T-cell (primary cell): ENCODE results near the gene ADGRG6. TPM values are rescaled to one million over a fixed set of nuclear protein-coding genes. Genes with fewer than 3 reads are reported as not detected.

Source experiments
- ATAC-seq, 4 experiments: fragments of 200-7000 bp in 3 of 4; fragments of 150-1000 bp in 1 of 4; cut with Tn5 transposase; replicated peaks in 1 of 4; 1 replicate in 3 of 4; 2 replicates in 1 of 4; pipeline ENCODE4 v1.10.0; 2021; ENCODE audit warnings: moderate library complexity in 3 of 4, mild to moderate bottlenecking in 2 of 4, moderate number of reproducible peaks in 1 of 4
- CTCF ChIA-PET, 2 donors: fragments of 300-600 bp; sonication (Branson Sonifier 250); formaldehyde crosslinking; loops; one replicate each; lab custom pipeline; 2022; ENCODE audit warnings: antibody characterized with exemption in 2 of 2; lab: Charles Lee
- POLR2A ChIA-PET, 2 donors: fragments of 300-600 bp; sonication (Branson Sonifier 250); formaldehyde crosslinking; loops; one replicate each; lab custom pipeline; 2022; ENCODE audit warnings: antibody characterized with exemption in 2 of 2; lab: Charles Lee
- DNase-seq, 35 experiments: peaks; one replicate each; pipeline versions ENCODE4 v3.0.0 to v3.0.0-alpha.2; 2013 to 2023
- H3K27ac ChIP-seq: one replicate; pipeline ENCODE4 v1.5.1; 2013; ENCODE audit warnings: low read length
- H3K27me3 ChIP-seq, 2 experiments: replicated peaks in 1 of 2; 1 replicate in 1 of 2; 2 replicates in 1 of 2; pipeline versions ENCODE4 v1.6.1 to v1.7.0; 2013; ENCODE audit warnings: low read length in 1 of 2, mixed read lengths in 1 of 2; ENCODE audit not compliant: control insufficient read depth in 2 of 2, insufficient read depth in 2 of 2; ENCODE audit errors: extremely low read depth in 1 of 2
- H3K36me3 ChIP-seq, 2 donors: 1 replicate in 1 of 2; 2 replicates in 1 of 2; pipeline versions ENCODE4 v1.6.1 to v1.7.0; 2013; ENCODE audit warnings: low read length in 1 of 2; ENCODE audit not compliant: control insufficient read depth in 2 of 2, insufficient read depth in 1 of 2; ENCODE audit errors: extremely low read depth in 1 of 2
- H3K4me1 ChIP-seq, 2 experiments: 1 replicate in 1 of 2; 2 replicates in 1 of 2; pipeline versions ENCODE4 v1.6.1 to v1.7.0; 2013; ENCODE audit warnings: low read length in 2 of 2, mixed read lengths in 1 of 2; ENCODE audit not compliant: insufficient read depth in 2 of 2, control insufficient read depth in 1 of 2; ENCODE audit errors: extremely low read depth in 1 of 2
- H3K4me3 ChIP-seq, 2 donors: 1 replicate in 1 of 2; 2 replicates in 1 of 2; pipeline versions ENCODE4 v1.5.1 to v1.7.0; 2013; ENCODE audit warnings: mild to moderate bottlenecking in 2 of 2, low read length in 1 of 2, moderate library complexity in 1 of 2; ENCODE audit not compliant: control insufficient read depth in 1 of 2; ENCODE audit errors: extremely low read depth in 1 of 2
- H3K9me3 ChIP-seq: 2 replicates; pipeline ENCODE4 v1.7.0; 2013
- H3K27ac Mint-ChIP-seq, 2 donors: one replicate each; pipeline ENCODE4 v1.8.0; 2020 to 2021; ENCODE audit warnings: mild to moderate bottlenecking in 2 of 2, mixed read lengths in 2 of 2
- H3K27me3 Mint-ChIP-seq, 2 donors: one replicate each; pipeline ENCODE4 v1.8.0; 2021 to 2022; ENCODE audit warnings: mixed read lengths in 2 of 2
- H3K36me3 Mint-ChIP-seq: one replicate; pipeline ENCODE4 v1.8.0; 2021; ENCODE audit warnings: mixed read lengths
- H3K4me1 Mint-ChIP-seq, 3 donors: one replicate each; pipeline ENCODE4 v1.8.0; 2020 to 2022; ENCODE audit warnings: mixed read lengths in 3 of 3, mild to moderate bottlenecking in 1 of 3
- H3K4me3 Mint-ChIP-seq, 3 donors: one replicate each; pipeline ENCODE4 v1.8.0; 2020 to 2022; ENCODE audit warnings: mild to moderate bottlenecking in 3 of 3, mixed read lengths in 3 of 3, moderate library complexity in 3 of 3
- H3K9me3 Mint-ChIP-seq, 3 donors: one replicate each; pipeline ENCODE4 v1.8.0; 2020 to 2022; ENCODE audit warnings: mixed read lengths in 3 of 3
- WGBS: methylation state at CpG from one replicate; pipeline ENCODE4 v1.1.5; 2013; ENCODE audit warnings: missing lambda C conversion rate; ENCODE audit not compliant: insufficient coverage; 5-methylcytosine and 5-hydroxymethylcytosine counted together
- total RNA-seq, 35 experiments: library from RNA in 6 of 35; stranded (reverse) in 6 of 35; fragments of 120-200 nt in 1 of 35; gene quantifications; one replicate each; pipeline versions ENCODE4 v1.2.1 to v1.2.4 and lab custom pipeline; 2013 to 2026

The ADGRG6 gene
- total RNA-seq, 5 donors from 2014 or later (not counting 1 experiment from before 2014, with no cell fraction given): 0.51 to 0.89 (median 0.61) TPM

DNA sequence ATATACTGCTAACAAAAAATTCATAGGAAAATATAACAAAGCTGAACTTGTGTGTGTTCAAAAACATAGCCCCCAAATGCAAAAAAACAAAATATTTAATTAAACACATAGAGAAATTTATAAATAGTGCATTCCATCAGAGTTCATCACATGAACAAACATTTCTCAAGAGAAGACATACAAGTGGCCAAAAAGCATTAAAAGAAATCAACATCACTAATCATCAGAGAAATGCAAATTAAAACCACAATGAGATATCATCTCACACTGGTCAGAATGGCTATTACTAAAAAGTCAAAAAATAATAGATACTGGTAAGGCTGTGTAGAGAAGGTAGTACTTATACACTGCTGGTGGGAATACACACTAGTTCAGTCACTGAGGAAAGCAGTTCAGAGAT is 39.6 kb upstream of the ADGRG6 start:
- no peaks in the 10 kb centered on the region for H3K4me1 Mint-ChIP-seq
- H3K27me3 ChIP-seq: no peaks in the 10 kb centered on the region
- H3K36me3 ChIP-seq: no peaks in the 10 kb centered on the region
- H3K27me3 Mint-ChIP-seq: peaks cover 0 to 2% of the 10 kb centered on the region in 2 donors
- H3K4me1 ChIP-seq: no peaks in the 10 kb centered on the region
- no peak overlapping the region for H3K27ac ChIP-seq
- DNase-seq (no peak), ATAC-seq (no peak)
- H3K9me3 Mint-ChIP-seq: no peaks in the 10 kb centered on the region
- POLR2A ChIA-PET: no interaction called here
- no peaks in the 10 kb centered on the region for H3K9me3 ChIP-seq
- no peaks in the 10 kb centered on the region for H3K36me3 Mint-ChIP-seq
- CTCF ChIA-PET: no interaction called here
- no peak overlapping the region for H3K4me3 Mint-ChIP-seq
- no peak overlapping the region for H3K27ac Mint-ChIP-seq
- no peak overlapping the region for H3K4me3 ChIP-seq

DNA sequence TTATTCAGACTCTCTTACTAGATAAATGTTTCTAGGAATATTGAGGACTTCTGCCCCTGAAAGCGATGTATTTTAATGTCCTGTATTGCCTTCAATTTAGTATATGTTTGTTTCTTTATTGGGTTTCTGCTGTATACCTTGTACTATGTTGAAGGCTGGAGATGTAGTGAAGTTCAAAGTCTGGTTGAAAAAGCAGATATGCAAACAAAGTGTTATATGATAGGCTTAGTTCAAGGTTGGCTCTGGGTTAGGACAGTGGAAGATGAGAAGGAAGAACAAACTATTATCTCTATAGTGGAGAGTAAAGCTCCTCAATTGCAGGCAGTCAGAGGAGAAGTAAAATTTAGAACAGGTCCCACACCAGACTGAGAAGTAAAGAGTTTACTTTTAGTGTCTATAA is 36.3 kb upstream of the ADGRG6 start:
- Histone ChIP-seq H3K9me3 (no peaks in the 10 kb centered on the region), H3K4me1 (no peaks in the 10 kb centered on the region), H3K27ac (no peak overlapping the region), H3K36me3 (no peaks in the 10 kb centered on the region), H3K4me3 (no peak overlapping the region), H3K27me3 (no peaks in the 10 kb centered on the region)
- ChIA-PET CTCF (interaction anchor here in 1 of 2 donors (0.5 kb wide), 1 partner anchor 155 kb away, joined by 6 read pairs; no protein-coding TSS in a partner anchor), POLR2A (no interaction called here)
- no peak for DNase-seq
- peaks cover 7 to 9% of the 10 kb centered on the region in 2 donors for H3K27me3 Mint-ChIP-seq
- no CpG with 5 or more reads among the region's 1 CpG for WGBS
- no peaks in the 10 kb centered on the region for H3K36me3 Mint-ChIP-seq
- no peaks in the 10 kb centered on the region for H3K4me1 Mint-ChIP-seq
- no peak overlapping the region for H3K27ac Mint-ChIP-seq
- no peaks in the 10 kb centered on the region for H3K9me3 Mint-ChIP-seq
- H3K4me3 Mint-ChIP-seq: no peak overlapping the region
- ATAC-seq: no peak

GRCh38 chr6:142266060-142266459 is 35.7 kb upstream of the ADGRG6 start:
- ATAC-seq (no peak), DNase-seq (no peak)
- Mint-ChIP-seq H3K9me3 (no peaks in the 10 kb centered on the region), H3K36me3 (no peaks in the 10 kb centered on the region), H3K27me3 (peaks cover 7% of the 10 kb centered on the region in 2 donors), H3K4me3 (no peak overlapping the region), H3K27ac (no peak overlapping the region), H3K4me1 (no peaks in the 10 kb centered on the region)
- CTCF ChIA-PET: interaction anchor here in 1 of 2 donors (0.5 kb wide), 2 partner anchors 155 to 299 kb away, joined by 3 to 6 read pairs; no protein-coding TSS in a partner anchor
- Histone ChIP-seq H3K27me3 (no peaks in the 10 kb centered on the region), H3K36me3 (no peaks in the 10 kb centered on the region), H3K27ac (no peak overlapping the region), H3K4me3 (no peak overlapping the region), H3K9me3 (no peaks in the 10 kb centered on the region), H3K4me1 (no peaks in the 10 kb centered on the region)
- 100% methylated on average over 1 of the region's 4 CpGs for WGBS
- POLR2A ChIA-PET: no interaction called here

- Mint-ChIP-seq H3K27ac (no peak overlapping the region), H3K9me3 (no peaks in the 10 kb centered on the region), H3K27me3 (peaks cover 13 to 19% of the 10 kb centered on the region in 2 donors), H3K36me3 (no peaks in the 10 kb centered on the region), H3K4me1 (no peaks in the 10 kb centered on the region), H3K4me3 (no peak overlapping the region)
- ATAC-seq: no peak
- Histone ChIP-seq H3K4me3 (no peak overlapping the region), H3K4me1 (no peaks in the 10 kb centered on the region), H3K9me3 (no peaks in the 10 kb centered on the region), H3K27me3 (peaks cover 0 to 8% of the 10 kb centered on the region in 2 experiments), H3K36me3 (no peaks in the 10 kb centered on the region), H3K27ac (no peak overlapping the region)
- no peak for DNase-seq
- WGBS: no CpG with 5 or more reads among the region's 1 CpG
- CTCF ChIA-PET: no interaction called here
- POLR2A ChIA-PET: no interaction called here
These were observed 30.3 kb upstream of the ADGRG6 start for GRCh38 chr6:142271476-142271875.

DNA sequence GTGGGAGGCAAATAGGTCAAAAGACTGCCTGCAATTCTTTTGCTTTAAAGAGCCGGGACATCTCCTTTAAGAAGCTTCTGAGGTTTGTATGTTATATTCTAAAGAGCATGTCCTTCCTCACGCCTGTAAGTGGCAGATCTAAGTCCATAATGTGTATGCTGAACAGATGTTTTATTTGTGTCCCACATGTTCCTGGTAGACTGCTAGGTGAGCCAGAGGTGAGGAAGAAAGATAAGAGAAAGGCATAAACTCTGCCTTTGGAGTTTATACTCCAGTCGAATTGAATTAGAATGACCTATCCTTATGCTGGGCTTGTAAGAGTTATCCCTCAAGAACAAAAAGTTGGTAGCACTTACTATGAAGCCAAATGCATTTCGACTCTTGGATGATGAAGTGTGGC is 27.2 kb upstream of the ADGRG6 start:
- 69% methylated on average over 3 of the region's 4 CpGs for WGBS
- no peak overlapping the region for H3K4me3 ChIP-seq
- ATAC-seq: no peak

DNA sequence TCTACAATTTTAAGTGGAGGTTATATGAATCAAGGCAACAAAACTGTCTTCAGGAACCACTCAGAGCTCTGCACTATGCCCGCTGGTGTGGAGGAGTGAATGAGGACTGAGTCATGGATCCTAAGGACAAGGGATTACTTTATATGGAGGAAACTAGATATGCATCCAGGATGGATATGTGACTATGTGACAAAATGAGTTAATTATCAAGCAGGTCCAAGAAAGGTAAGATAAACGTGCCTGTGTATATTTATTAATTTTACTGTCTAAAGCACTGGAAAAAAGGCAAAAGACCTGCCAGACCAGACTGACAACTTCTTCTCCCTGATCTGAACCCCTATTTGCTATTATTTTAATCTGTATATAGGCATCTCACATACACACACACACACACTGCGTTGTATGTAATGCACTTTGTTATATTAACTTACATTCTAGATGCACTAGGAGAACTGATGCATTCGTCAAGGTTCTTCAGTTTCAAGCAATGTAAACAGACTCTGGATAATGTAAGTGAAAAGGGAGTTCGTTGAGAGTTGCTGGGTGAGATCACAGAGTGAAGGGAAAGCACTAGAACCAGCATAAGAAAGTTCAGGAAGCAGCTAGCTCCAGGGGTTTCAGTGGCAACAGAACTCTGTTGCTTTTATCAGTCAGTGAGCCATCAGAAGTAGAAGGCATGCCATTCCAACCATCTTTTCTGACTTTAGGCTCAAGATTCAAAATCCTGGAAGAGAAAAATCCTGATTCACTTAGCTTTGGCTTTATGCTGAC is 26.4 kb upstream of the ADGRG6 start:
- Mint-ChIP-seq H3K27me3 (peaks cover 6 to 12% of the 10 kb centered on the region in 2 donors), H3K9me3 (no peaks in the 10 kb centered on the region), H3K27ac (no peak overlapping the region), H3K4me3 (no peak overlapping the region), H3K4me1 (no peaks in the 10 kb centered on the region), H3K36me3 (no peaks in the 10 kb centered on the region)
- POLR2A ChIA-PET: no interaction called here
- DNase-seq: no peak
- CTCF ChIA-PET: no interaction called here
- Histone ChIP-seq H3K27ac (no peak overlapping the region), H3K4me3 (no peak overlapping the region), H3K4me1 (no peaks in the 10 kb centered on the region), H3K27me3 (peaks cover 0 to 8% of the 10 kb centered on the region in 2 experiments), H3K9me3 (no peaks in the 10 kb centered on the region), H3K36me3 (no peaks in the 10 kb centered on the region)
- no peak for ATAC-seq
- WGBS: 49% methylated on average over 2 of the region's 5 CpGs

More for the DNA sequence above, 27.2 kb upstream of the ADGRG6 start:
- CTCF ChIA-PET: no interaction called here
- POLR2A ChIA-PET: no interaction called here
- Histone ChIP-seq H3K9me3 (no peaks in the 10 kb centered on the region), H3K36me3 (no peaks in the 10 kb centered on the region), H3K4me1 (no peaks in the 10 kb centered on the region), H3K27me3 (peaks cover 0 to 8% of the 10 kb centered on the region in 2 experiments), H3K27ac (no peak overlapping the region)
- no peaks in the 10 kb centered on the region for H3K36me3 Mint-ChIP-seq
- H3K4me1 Mint-ChIP-seq: no peaks in the 10 kb centered on the region
- no peak overlapping the region for H3K4me3 Mint-ChIP-seq
- H3K9me3 Mint-ChIP-seq: no peaks in the 10 kb centered on the region
- DNase-seq: no peak
- H3K27ac Mint-ChIP-seq: no peak overlapping the region
- H3K27me3 Mint-ChIP-seq: peaks cover 8 to 17% of the 10 kb centered on the region in 2 donors
